ENCODE results near the gene SWAP70. TPM values are rescaled to one million over a fixed set of nuclear protein-coding genes. Genes with fewer than 3 reads are reported as not detected.
"Not testable (repeated sequence)": the region's sequence is repeated elsewhere in the genome, so short reads cannot be mapped to it uniquely, and the experiment has no call there.

The SWAP70 gene
- polyA plus RNA-seq, 3 donors, result 10.9 to 26.4 (median 13.8) TPM

- Histone ChIP-seq H2AFZ (ENCODE audit: insufficient read depth, low read depth, low read length, poor library complexity, severe bottlenecking) (no peak overlapping the region), H3K79me2 (ENCODE audit: insufficient read depth, low read length) (no peaks in the 10 kb centered on the region), H3K4me1 (ENCODE audit: control insufficient read depth in 1 of 2, insufficient read depth in 2 of 2, low read length in 2 of 2) (peaks cover 6 to 11% of the 10 kb centered on the region in 2 donors), H3K9ac (ENCODE audit: insufficient read depth, low read length, poor library complexity, severe bottlenecking) (no peak overlapping the region), H3K27ac (ENCODE audit: low read depth in 1 of 2, low read length in 2 of 2) (no peak overlapping the region), H3K4me3 (replicated peaks in 1 of 3; ENCODE audit: low read depth in 2 of 3, low read length in 3 of 3) (no peak overlapping the region), H3K27me3 (ENCODE audit: control insufficient read depth in 2 of 2, insufficient read depth in 2 of 2, low read length in 2 of 2) (no peaks in the 10 kb centered on the region), H3K36me3 (replicated peaks in 1 of 2; ENCODE audit: control insufficient read depth in 1 of 2, insufficient read depth in 2 of 2, low read length in 2 of 2) (no peaks in the 10 kb centered on the region), H3K9me3 (replicated peaks in 1 of 2; ENCODE audit: control insufficient read depth in 1 of 2, insufficient read depth in 1 of 2, low read length in 2 of 2) (no peaks in the 10 kb centered on the region), H3K4me2 (replicated peaks; ENCODE audit: extremely low read depth, low read length, poor library complexity, severe bottlenecking) (no peak overlapping the region), H4K20me1 (ENCODE audit: insufficient read depth, low read length) (no peaks in the 10 kb centered on the region)
- no peak for DNase-seq
- peaks cover 0 to 3% (median 0%) of the 10 kb centered on the region in 3 donors for H3K27me3 Mint-ChIP-seq (ENCODE audit: low read depth in 3 of 3)
- peaks cover 0 to 2% (median 0%) of the 10 kb centered on the region in 7 donors for H3K9me3 Mint-ChIP-seq
- H3K27ac Mint-ChIP-seq, result no peak overlapping the region
- peaks cover 18% of the 10 kb centered on the region for H3K4me1 Mint-ChIP-seq
- intact Hi-C loops (cut with micrococcal nuclease), result loop anchor here in 1 of 2 donors (10.0 kb wide), 2 partner anchors 45 to 135 kb away; partner anchors contain the start of gene SWAP70
- H3K36me3 Mint-ChIP-seq, result peaks cover 0 to 3% of the 10 kb centered on the region in 2 donors
- TF ChIP-seq CTCF (IDR thresholded peaks at IDR 0.05), result no peak
- no peak overlapping the region for H3K4me3 Mint-ChIP-seq
Observed at GRCh38 chr11:9619971-9620370, 43.9 kb upstream of the SWAP70 start.

- H4K20me1 ChIP-seq (ENCODE audit: insufficient read depth, low read length); H3K79me2 ChIP-seq (ENCODE audit: insufficient read depth, low read length); H3K9me3 ChIP-seq (replicated peaks in 1 of 2; ENCODE audit: control insufficient read depth in 1 of 2, insufficient read depth in 1 of 2, low read length in 2 of 2); H3K27me3 Mint-ChIP-seq (ENCODE audit: low read depth in 3 of 3); H3K36me3 ChIP-seq (replicated peaks in 1 of 2; ENCODE audit: control insufficient read depth in 1 of 2, insufficient read depth in 2 of 2, low read length in 2 of 2); H2AFZ ChIP-seq (ENCODE audit: insufficient read depth, low read depth, low read length, poor library complexity, severe bottlenecking); H3K4me3 Mint-ChIP-seq; H3K27ac ChIP-seq (ENCODE audit: low read depth in 1 of 2, low read length in 2 of 2); H3K27me3 ChIP-seq (ENCODE audit: control insufficient read depth in 2 of 2, insufficient read depth in 2 of 2, low read length in 2 of 2); H3K4me2 ChIP-seq (replicated peaks; ENCODE audit: extremely low read depth, low read length, poor library complexity, severe bottlenecking); H3K4me3 ChIP-seq (replicated peaks in 1 of 3; ENCODE audit: low read depth in 2 of 3, low read length in 3 of 3); intact Hi-C loops (cut with micrococcal nuclease); H3K9ac ChIP-seq (ENCODE audit: insufficient read depth, low read length, poor library complexity, severe bottlenecking); H3K27ac Mint-ChIP-seq; H3K36me3 Mint-ChIP-seq; H3K9me3 Mint-ChIP-seq; DNase-seq: not testable (repeated sequence)
- peaks cover 9 to 12% of the 10 kb centered on the region in 2 donors for H3K4me1 ChIP-seq (ENCODE audit: control insufficient read depth in 1 of 2, insufficient read depth in 2 of 2, low read length in 2 of 2)
- WGBS (ENCODE audit: insufficient coverage), result 100% methylated on average over 1 of the region's 7 CpGs
- H3K4me1 Mint-ChIP-seq, result peaks cover 17% of the 10 kb centered on the region
Observed at GRCh38 chr11:9622353-9622752, 41.5 kb upstream of the SWAP70 start.

GRCh38 chr11:9623053-9623452, 40.8 kb upstream of the SWAP70 start:
- H3K4me2 ChIP-seq (replicated peaks; ENCODE audit: extremely low read depth, low read length, poor library complexity, severe bottlenecking); H3K79me2 ChIP-seq (ENCODE audit: insufficient read depth, low read length); H3K36me3 Mint-ChIP-seq; H3K9me3 Mint-ChIP-seq; H3K27me3 ChIP-seq (ENCODE audit: control insufficient read depth in 2 of 2, insufficient read depth in 2 of 2, low read length in 2 of 2); H3K9me3 ChIP-seq (replicated peaks in 1 of 2; ENCODE audit: control insufficient read depth in 1 of 2, insufficient read depth in 1 of 2, low read length in 2 of 2); H3K9ac ChIP-seq (ENCODE audit: insufficient read depth, low read length, poor library complexity, severe bottlenecking); H2AFZ ChIP-seq (ENCODE audit: insufficient read depth, low read depth, low read length, poor library complexity, severe bottlenecking); H3K36me3 ChIP-seq (replicated peaks in 1 of 2; ENCODE audit: control insufficient read depth in 1 of 2, insufficient read depth in 2 of 2, low read length in 2 of 2); H4K20me1 ChIP-seq (ENCODE audit: insufficient read depth, low read length); H3K27ac ChIP-seq (ENCODE audit: low read depth in 1 of 2, low read length in 2 of 2); H3K27me3 Mint-ChIP-seq (ENCODE audit: low read depth in 3 of 3); intact Hi-C loops (cut with micrococcal nuclease); H3K4me3 Mint-ChIP-seq; H3K27ac Mint-ChIP-seq; DNase-seq; H3K4me3 ChIP-seq (replicated peaks in 1 of 3; ENCODE audit: low read depth in 2 of 3, low read length in 3 of 3): not testable (repeated sequence)
- 96% methylated on average over 4 of the region's 23 CpGs for WGBS (ENCODE audit: insufficient coverage)
- H3K4me1 Mint-ChIP-seq, result peaks cover 17% of the 10 kb centered on the region
- H3K4me1 ChIP-seq (ENCODE audit: control insufficient read depth in 1 of 2, insufficient read depth in 2 of 2, low read length in 2 of 2), result peaks cover 9 to 12% of the 10 kb centered on the region in 2 donors

Data from CD14-positive monocyte (primary cell).